ENCODE data around the gene NSMCE1. TPM values are rescaled to one million over a fixed set of nuclear protein-coding genes. Genes with fewer than 3 reads are reported as not detected.

NSMCE1 gene
- 55.9 to 59.8 TPM (median 58.4 TPM) in 5 replicates for total RNA-seq (2022; extraction: Qiagen RNA extraction; ENCODE audit: low read depth)

DNA sequence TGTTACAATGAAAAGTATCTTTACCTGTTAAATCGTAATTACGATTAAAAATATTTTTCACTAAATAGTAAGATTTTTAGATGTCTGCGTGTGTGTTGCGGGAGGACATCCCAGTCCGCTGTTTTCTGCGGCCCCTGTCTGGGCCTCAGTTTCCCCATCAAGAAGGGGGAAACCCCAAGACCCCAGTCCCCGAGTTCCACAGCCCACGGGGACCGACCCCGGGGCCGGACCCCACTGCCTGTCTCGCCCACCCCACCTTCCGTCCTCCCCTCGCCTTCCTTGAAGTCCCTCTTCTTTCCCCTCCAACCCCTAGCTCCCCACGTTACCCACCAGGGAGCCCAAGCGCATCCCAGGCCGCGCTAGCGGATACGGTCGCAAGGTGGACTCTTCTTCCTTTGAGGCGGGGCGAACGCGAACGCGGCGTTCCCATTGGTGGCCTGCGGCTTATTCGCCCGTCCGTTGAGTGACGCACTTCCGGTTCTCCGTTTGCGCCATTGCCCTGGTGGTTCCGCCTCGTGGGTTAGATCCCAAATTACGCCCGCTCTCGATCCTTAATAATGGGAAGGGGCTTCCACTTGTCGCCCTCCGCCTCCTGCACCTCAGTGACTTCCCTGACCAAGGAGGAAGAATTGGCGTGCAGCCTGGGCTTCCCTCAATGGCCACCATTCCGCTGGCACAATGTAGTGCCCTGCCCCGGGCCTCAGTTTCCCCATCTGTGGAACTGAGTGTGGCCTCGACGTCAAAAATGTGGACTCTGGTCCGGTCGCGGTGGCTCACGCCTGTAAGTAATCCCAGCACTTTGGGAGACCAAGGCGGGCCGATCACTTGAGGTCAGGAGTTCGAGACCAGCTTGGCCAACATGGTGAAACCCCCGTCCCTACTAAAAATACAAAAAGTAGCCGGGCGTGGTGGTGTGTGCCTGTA lies at the start of gene NSMCE1:
Gene NSMCE1 (minus strand): TSS at position 397 of the 924 bp plus-strand sequence. CDS start 11,202 bp downstream, outside the sequence.

DNA sequence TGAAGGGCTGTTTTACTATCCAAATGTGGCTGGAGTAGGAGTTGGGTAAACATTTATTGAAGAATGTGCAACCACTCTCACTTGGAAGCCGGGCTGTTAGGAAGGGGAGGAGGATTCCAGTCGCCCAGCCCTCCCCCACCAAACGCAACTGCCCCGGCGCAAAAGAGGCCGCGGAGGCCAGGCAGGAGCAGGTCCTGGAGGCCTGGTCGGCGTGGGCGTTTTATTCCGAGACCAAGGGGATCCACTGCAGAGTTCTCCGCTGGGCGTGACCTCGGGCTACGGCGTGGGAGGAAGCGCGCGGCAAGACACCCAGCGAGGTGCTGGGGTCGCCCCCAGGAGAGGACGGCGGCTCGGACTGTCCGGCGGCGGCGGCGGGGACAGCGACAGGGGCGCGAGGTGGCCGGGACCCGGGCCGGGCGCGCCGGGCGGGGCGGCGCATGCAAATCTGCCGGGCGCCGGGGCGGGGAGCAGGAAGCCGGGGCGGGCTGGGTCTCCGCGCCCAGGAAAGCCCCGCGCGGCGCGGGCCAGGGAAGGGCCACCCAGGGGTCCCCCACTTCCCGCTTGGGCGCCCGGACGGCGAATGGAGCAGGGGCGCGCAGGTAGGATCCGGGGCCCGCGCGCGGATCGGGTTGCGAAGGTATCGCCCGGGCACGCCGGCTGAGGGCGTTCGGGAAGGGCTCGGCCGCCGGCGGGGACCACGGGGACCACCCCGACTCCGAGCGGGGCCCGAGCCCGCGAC lies 45.0 kb upstream of the NSMCE1 start, which contains the start of gene IL4R:
Gene IL4R (plus strand): TSS at position 553 of the 739 bp plus-strand sequence. CDS start 26,230 bp downstream, outside the sequence.

DNA sequence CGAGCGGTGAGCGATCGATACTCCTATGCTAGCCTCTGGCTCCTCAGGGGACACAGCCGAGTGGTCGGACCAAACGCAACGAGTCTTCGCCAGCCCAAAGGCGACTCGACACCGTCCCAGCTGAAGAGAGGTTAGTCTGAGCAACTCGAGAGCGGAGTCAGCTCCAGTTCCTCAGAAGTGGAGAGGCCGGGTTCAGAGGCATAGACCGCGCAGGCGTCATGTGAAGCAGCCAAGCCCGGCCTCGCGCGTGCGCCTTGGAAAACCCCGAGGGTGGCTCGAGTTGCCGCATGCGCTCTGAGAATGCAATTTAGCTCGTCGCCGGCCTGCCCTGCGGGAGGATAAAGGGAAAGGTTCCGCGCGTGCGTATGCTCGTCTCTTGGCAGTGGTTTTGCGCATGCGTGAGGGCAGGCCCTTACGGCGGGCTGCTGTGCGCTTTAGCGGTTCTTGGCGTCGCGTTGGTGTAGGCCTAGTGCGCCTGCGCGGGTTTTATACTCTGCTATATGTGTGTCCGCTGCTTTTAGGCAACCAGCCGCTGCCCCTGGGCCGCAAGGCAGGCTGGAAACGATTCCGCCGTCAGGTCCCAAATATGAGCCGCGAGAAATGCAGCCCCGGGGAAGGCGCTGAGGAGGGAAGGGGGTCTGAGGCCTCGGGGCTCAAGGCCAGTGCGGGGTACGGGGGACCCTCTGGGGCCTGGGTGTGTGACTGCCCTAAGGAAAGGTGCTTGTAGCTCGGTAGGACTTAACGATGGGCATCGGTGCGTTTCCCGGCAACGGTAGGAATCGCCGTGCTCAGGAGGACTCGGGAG lies 64.9 kb downstream of the NSMCE1 start, which contains the start of gene KDM8:
Gene KDM8 (plus strand): TSS at position 20 of the 805 bp plus-strand sequence. CDS start 6,598 bp downstream, outside the sequence.

Other genes starting within 250 kb of the NSMCE1 start
- not detected in 5 replicates for gene C16orf82, start 201.8 kb downstream of the NSMCE1 start, total RNA-seq (2022; extraction: Qiagen RNA extraction; ENCODE audit: low read depth)
- 2.1 to 3.0 TPM (median 2.6 TPM) in 5 replicates for gene KDM8, start 65.2 kb downstream of the NSMCE1 start, total RNA-seq (2022; extraction: Qiagen RNA extraction; ENCODE audit: low read depth)
- 42.8 to 49.0 TPM (median 43.1 TPM) in 5 replicates for gene IL4R, start 45.2 kb upstream of the NSMCE1 start, total RNA-seq (2022; extraction: Qiagen RNA extraction; ENCODE audit: low read depth)
- 0.03 to 0.22 TPM (median 0.03 TPM) in 3 of 5 replicates, not detected in the others for gene IL21R, start 133.4 kb upstream of the NSMCE1 start, total RNA-seq (2022; extraction: Qiagen RNA extraction; ENCODE audit: low read depth)

Measured in A549 treated with DMSO at 1 μM for 4 hours (cell line).